ENCODE results near the gene MXD3.
"Not testable (repeated sequence)": the region's sequence is repeated elsewhere in the genome, so short reads cannot be mapped to it uniquely, and the experiment has no call there.

Gene MXD3

GRCh38 chr5:177311723-177312648 is at the start of gene MXD3:
Gene MXD3, minus strand, starts transcription at chr5:177311898. Its CDS starts 68 bp downstream, at chr5:177311830.
- in situ Hi-C loops (cut with HindIII; ENCODE audit: low sequenced_read_pairs) = no loop called here

- in situ Hi-C loops (cut with HindIII; ENCODE audit: low sequenced_read_pairs) = not testable (repeated sequence)
Measured at GRCh38 chr5:177360740-177361139, 49.0 kb upstream of the MXD3 start.

DNA sequence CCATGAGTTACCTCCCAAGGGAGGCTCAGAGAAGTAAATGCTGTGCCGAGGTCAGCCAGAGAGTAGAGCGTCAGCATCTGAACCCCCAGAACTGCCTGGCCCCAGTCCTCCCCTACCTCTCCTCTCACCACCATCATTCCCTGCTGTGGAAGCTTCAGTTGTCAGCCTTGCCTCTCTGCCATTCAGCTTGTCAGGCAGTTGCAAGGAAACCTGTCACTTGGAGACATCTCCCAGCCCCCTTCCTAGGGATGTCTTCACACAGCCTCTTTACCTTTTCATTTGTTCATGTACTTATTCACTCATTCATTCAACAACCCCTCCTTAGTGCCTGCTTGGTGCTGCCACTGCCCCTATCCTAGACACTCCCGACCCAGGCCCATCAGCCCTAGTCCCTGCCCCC is 48.2 kb upstream of the MXD3 start:
- in situ Hi-C loops (cut with HindIII; ENCODE audit: low sequenced_read_pairs) = no loop called here

- in situ Hi-C loops (cut with HindIII; ENCODE audit: low sequenced_read_pairs) = no loop called here
Measured at GRCh38 chr5:177359451-177359851, 47.8 kb upstream of the MXD3 start.

- in situ Hi-C loops (cut with HindIII; ENCODE audit: low sequenced_read_pairs) = no loop called here
Measured at GRCh38 chr5:177358370-177358819, 46.7 kb upstream of the MXD3 start.

GRCh38 chr5:177357459-177358351 is 46.0 kb upstream of the MXD3 start, which contains the start of gene RGS14:
Gene RGS14, plus strand, starts transcription at chr5:177357924. Its CDS starts 101 bp downstream, at chr5:177358025.
- in situ Hi-C loops (cut with HindIII; ENCODE audit: low sequenced_read_pairs) = no loop called here

- in situ Hi-C loops (cut with HindIII; ENCODE audit: low sequenced_read_pairs) = no loop called here
Measured at GRCh38 chr5:177357146-177357458, 45.4 kb upstream of the MXD3 start.

DNA sequence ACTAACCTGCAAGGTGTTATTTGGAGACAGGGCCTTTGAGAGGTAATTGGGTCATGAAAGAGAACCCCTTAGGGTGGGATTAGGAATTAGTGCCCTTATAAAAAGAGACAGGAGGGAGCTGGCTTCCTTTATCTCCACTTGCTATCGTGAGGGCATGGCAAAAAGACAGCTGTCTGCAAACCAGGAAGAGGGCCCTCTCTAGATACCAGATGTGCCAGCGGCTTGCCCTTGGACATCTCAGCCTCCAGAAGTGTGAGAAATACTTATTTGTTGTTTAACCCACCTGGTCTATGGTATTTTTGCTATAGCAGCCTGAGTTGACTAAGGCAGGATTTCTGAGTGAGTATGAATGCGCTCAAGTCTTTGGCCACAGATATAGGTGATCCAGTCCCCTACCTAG is 45.0 kb upstream of the MXD3 start:
- in situ Hi-C loops (cut with HindIII; ENCODE audit: low sequenced_read_pairs) = no loop called here

DNA sequence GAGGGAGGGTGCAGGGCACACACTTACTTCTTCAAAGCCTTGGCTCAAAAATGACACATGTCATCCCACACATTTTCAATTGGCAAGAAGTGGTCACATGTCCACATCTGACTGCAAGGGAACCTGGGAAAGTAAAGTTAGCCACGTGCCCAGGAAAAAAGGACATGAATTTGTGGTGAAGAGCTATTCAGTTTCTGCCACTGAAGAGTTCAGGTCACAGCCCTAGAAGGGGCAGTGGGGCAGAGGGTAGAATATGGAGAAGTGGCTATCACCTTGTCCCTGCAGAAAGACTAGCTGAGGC is 44.1 kb upstream of the MXD3 start:
- in situ Hi-C loops (cut with HindIII; ENCODE audit: low sequenced_read_pairs) = no loop called here

- in situ Hi-C loops (cut with HindIII; ENCODE audit: low sequenced_read_pairs) = no loop called here
Measured at GRCh38 chr5:177355162-177355867, 43.6 kb upstream of the MXD3 start.

- in situ Hi-C loops (cut with HindIII; ENCODE audit: low sequenced_read_pairs) = no loop called here
Measured at GRCh38 chr5:177354711-177355110, 43.0 kb upstream of the MXD3 start.

- in situ Hi-C loops (cut with HindIII; ENCODE audit: low sequenced_read_pairs) = no loop called here
Measured at GRCh38 chr5:177354256-177354655, 42.6 kb upstream of the MXD3 start.

GRCh38 chr5:177353093-177353492 is 41.4 kb upstream of the MXD3 start:
- in situ Hi-C loops (cut with HindIII; ENCODE audit: low sequenced_read_pairs) = no loop called here

GRCh38 chr5:177351392-177352329 is 40.0 kb upstream of the MXD3 start, which contains the start of gene LMAN2:
Gene LMAN2, minus strand, starts transcription at chr5:177351668. Its CDS starts 21 bp downstream, at chr5:177351647.
- in situ Hi-C loops (cut with HindIII; ENCODE audit: low sequenced_read_pairs) = no loop called here

GRCh38 chr5:177350776-177351391 is 39.2 kb upstream of the MXD3 start:
- in situ Hi-C loops (cut with HindIII; ENCODE audit: low sequenced_read_pairs) = no loop called here

DNA sequence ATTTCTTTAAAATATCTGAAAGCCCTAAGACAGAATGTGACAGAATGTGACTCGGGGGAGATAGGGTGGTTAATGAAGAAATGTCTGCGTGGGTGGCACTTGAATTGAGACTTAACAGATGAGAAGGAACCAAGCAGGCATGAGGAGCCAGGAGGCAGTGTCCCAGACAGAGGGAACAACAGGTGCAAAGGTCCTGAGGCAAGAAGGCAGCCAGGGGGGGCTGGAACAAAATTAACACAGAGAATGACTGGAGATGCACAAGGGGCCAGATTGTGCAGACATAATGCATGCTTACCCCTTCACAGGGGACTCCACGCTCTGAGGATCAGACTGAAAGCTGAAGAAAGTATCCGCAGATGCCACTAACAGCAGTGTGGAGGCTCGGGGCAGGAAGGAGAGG is 38.1 kb upstream of the MXD3 start:
- in situ Hi-C loops (cut with HindIII; ENCODE audit: low sequenced_read_pairs) = no loop called here

- in situ Hi-C loops (cut with HindIII; ENCODE audit: low sequenced_read_pairs) = no loop called here
Measured at GRCh38 chr5:177349362-177349647, 37.6 kb upstream of the MXD3 start.

DNA sequence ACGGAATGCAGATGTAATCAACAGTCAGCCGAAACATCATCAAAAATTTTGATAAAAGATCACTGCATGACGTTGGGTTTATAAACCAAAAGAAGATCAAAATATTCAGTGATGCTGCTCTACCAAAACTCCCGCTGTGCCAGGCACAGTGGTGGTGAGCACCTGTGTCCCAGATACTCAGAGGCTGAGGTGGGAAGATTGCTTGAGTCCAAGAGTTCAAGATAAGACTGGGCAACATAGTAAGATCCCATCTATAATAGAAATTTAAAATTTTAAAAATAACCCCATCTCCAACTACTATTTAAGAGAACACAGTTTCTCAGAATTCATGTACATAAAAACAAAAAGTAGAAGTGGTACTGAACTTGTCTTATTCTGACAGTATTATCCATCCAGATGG is 36.0 kb upstream of the MXD3 start:
- in situ Hi-C loops (cut with HindIII; ENCODE audit: low sequenced_read_pairs) = no loop called here

- in situ Hi-C loops (cut with HindIII; ENCODE audit: low sequenced_read_pairs) = no loop called here
Measured at GRCh38 chr5:177346820-177347219, 35.1 kb upstream of the MXD3 start.

DNA sequence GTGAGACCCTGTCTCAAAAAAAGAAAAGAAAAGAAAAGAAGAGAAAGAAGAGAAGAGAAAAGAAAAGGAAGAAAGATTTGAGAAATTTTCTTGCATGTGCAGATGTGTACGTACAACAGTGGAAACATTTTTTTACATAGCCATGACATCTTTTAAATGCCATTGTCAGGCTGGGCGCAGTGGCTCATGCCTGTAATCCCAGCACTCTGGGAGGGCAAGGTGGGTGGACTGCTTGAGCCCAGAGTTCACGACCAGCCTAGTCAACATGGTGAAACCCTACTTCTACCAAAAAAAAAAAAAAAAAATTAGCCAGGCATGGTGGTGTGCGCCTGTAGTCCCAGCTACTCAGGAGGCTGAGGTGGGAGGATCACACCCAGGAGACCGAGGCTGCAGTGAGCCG is 33.2 kb upstream of the MXD3 start:
- in situ Hi-C loops (cut with HindIII; ENCODE audit: low sequenced_read_pairs) = no loop called here
